GM12891 (cell line): ENCODE results near the gene CCDC88A.
"Not testable (repeated sequence)": the region's sequence is repeated elsewhere in the genome, so short reads cannot be mapped to it uniquely, and the experiment has no call there.

Source experiments
- POLR2A ChIP-seq: IDR thresholded peaks from 2 replicates; pipeline ENCODE4 v1.6.1; 2011; ENCODE audit warnings: low read depth, low read length, control low read depth
- POLR2AphosphoS5 ChIP-seq: IDR thresholded peaks from 2 replicates; pipeline ENCODE4 v1.6.1; 2011; ENCODE audit warnings: low read depth, low read length, control low read depth
- POU2F2 ChIP-seq: IDR thresholded peaks from 2 replicates; pipeline ENCODE4 v1.6.1; 2011; ENCODE audit warnings: low read depth, mild to moderate bottlenecking, control low read depth, low read length, moderate library complexity
- SPI1 ChIP-seq: IDR thresholded peaks from 2 replicates; pipeline ENCODE4 v1.6.1; 2011; ENCODE audit warnings: low read depth, low read length, control low read depth
- TAF1 ChIP-seq: IDR thresholded peaks from 2 replicates; pipeline ENCODE4 v1.6.1; 2011; ENCODE audit warnings: low read depth, low read length, control low read depth

DNA sequence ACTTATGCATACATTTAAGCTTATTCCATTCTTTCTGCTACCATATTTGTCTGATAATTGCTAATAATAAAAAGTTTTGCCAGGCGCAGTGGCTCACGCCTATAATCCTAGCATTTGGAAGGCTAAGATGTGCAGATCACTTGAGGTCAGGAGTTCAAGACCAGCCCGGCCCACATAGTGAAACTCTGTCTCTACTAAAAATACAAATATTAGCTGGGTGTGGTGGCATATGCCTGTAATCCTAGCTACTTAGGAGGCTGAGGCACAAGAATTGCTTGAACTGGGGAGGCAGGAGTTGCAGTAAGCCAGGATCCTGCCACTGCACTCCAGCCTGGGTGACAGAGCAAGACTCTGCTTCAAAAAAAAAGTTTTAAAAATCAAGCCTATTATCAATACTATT lies 160.1 kb downstream of the CCDC88A start:
- not testable (repeated sequence) for TF ChIP-seq POLR2AphosphoS5, POLR2A, TAF1, SPI1, POU2F2
